GM12864 (cell line): ENCODE results near the gene FBXO39.
"Not testable (repeated sequence)": the region's sequence is repeated elsewhere in the genome, so short reads cannot be mapped to it uniquely, and the experiment has no call there.

Experiments used
- DNase-seq: peaks from one replicate; pipeline ENCODE4 v3.0.0-alpha.2; 2011; ENCODE audit warnings: low read depth
- H3K4me3 ChIP-seq: 2 replicates; pipeline ENCODE4 v1.5.1; 2011; ENCODE audit warnings: mild to moderate bottlenecking, low read depth, low read length, control low read depth
- CTCF ChIP-seq: IDR thresholded peaks from 2 replicates; pipeline ENCODE4 v1.5.1; 2011; ENCODE audit warnings: low read depth, mild to moderate bottlenecking, moderate library complexity, low read length, control low read depth, inconsistent platforms; ENCODE audit errors: missing control alignments

The FBXO39 gene

GRCh38 chr17:6799738-6800137 lies 23.7 kb downstream of the FBXO39 start:
- H3K4me3 ChIP-seq = no peak overlapping the region
- TF ChIP-seq CTCF = no peak
- no peak for DNase-seq

- H3K4me3 ChIP-seq = no peak overlapping the region
- no peak for TF ChIP-seq CTCF
- no peak for DNase-seq
Measured at GRCh38 chr17:6800422-6801027, 24.5 kb downstream of the FBXO39 start.

GRCh38 chr17:6811510-6811909 lies 35.5 kb downstream of the FBXO39 start:
- no peak for DNase-seq
- H3K4me3 ChIP-seq = no peak overlapping the region
- no peak for TF ChIP-seq CTCF

- DNase-seq = no peak
- no peak for TF ChIP-seq CTCF
- H3K4me3 ChIP-seq = no peak overlapping the region
Measured at GRCh38 chr17:6812295-6812694, 36.3 kb downstream of the FBXO39 start.

- TF ChIP-seq CTCF = no peak
- H3K4me3 ChIP-seq = no peak overlapping the region
- DNase-seq = no peak
Measured at GRCh38 chr17:6815775-6816174, 39.8 kb downstream of the FBXO39 start.

GRCh38 chr17:6816368-6816767 lies 40.4 kb downstream of the FBXO39 start:
- not testable (repeated sequence) for DNase-seq, H3K4me3 ChIP-seq

- H3K4me3 ChIP-seq = no peak overlapping the region
- DNase-seq = peak; percentile 21
- no peak for TF ChIP-seq CTCF
Measured at GRCh38 chr17:6818938-6819337, 42.9 kb downstream of the FBXO39 start.

- no peak overlapping the region for H3K4me3 ChIP-seq
- TF ChIP-seq CTCF = no peak
- DNase-seq = no peak
Measured at GRCh38 chr17:6823011-6823442, 47.0 kb downstream of the FBXO39 start.
